Suppressor macrophage (primary cell): Measurements from ENCODE around the gene LRP5.
"Not testable (repeated sequence)": the region's sequence is repeated elsewhere in the genome, so short reads cannot be mapped to it uniquely, and the experiment has no call there.

Experiments
- DNase-seq, 4 experiments: peaks; one replicate each; pipeline ENCODE4 v3.0.0-alpha.2; 2020 to 2022

Gene LRP5

DNA sequence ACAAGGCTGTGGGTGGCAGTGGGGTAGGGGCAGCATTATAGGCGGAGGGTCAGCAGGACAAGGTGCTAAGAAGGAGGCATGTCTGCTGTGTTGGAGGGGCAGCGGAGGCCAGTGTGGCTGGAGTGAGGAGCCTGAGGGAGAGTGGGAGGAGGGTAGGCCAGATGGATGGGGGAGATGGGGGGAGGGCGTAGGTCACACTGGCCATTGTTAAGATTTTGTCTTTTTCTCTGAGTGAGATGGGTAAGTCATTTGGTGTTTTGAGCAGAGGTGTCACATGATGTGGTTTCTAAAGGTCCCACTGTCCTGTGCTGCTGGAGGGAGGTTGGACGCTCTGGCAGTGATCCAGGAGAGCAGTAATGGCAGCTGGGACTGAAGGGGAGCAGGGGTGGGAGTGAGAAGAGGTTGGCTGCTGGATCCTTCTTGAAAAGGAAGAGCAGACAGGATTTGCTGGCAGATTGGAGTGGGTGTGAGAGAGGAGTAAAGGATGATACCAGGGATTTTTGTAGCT lies 158.0 kb downstream of the LRP5 start:
- DNase-seq, result peak in 3 of 4 experiments; percentile 15 to 26 (median 20)

GRCh38 chr11:68471360-68472340 lies 159.3 kb downstream of the LRP5 start:
- DNase-seq, result peak; percentile 71 to 82 (median 76)

GRCh38 chr11:68472778-68473177 lies 160.4 kb downstream of the LRP5 start:
- no peak for DNase-seq

DNA sequence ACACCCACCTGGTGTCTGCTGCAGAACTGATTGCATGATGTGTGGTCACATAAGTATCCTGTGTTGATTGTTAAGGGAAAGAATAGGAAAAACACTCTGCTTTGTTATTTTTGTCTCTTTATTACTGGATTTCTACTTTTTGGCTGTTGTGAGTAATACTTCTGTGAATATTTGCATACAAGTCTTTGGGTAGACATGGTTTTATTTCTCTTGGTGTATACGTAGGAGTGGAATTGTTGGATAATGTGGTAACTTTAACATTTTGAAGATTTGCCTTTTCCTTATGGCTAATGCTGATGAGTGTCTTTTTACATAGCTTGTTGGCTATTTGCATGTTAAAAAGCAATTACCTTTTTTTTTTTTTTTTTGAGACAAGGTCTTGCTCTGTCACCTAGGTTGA lies 161.3 kb downstream of the LRP5 start:
- DNase-seq, result no peak

DNA sequence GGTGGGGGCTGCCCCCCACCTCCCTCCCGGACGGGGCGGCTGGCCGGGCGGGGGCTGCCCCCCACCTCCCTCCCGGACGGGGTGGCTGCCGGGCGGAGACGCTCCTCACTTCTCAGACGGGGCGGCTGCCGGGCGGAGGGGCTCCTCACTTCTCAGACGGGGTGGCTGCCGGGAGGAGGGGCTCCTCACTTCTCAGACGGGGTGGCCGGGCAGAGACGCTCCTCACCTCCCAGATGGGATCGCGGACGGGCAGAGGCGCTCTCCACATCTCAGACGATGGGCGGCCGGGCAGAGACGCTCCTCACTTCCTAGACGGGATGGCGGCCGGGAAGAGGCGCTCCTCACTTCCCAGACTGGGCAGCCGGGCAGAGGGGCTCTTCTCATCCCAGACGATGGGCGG lies 163.2 kb downstream of the LRP5 start:
- not testable (repeated sequence) for DNase-seq

- DNase-seq, result no peak
These were observed 167.0 kb downstream of the LRP5 start for GRCh38 chr11:68479390-68479789.

- DNase-seq, result no peak
These were observed 167.8 kb downstream of the LRP5 start for GRCh38 chr11:68480193-68480592.

DNA sequence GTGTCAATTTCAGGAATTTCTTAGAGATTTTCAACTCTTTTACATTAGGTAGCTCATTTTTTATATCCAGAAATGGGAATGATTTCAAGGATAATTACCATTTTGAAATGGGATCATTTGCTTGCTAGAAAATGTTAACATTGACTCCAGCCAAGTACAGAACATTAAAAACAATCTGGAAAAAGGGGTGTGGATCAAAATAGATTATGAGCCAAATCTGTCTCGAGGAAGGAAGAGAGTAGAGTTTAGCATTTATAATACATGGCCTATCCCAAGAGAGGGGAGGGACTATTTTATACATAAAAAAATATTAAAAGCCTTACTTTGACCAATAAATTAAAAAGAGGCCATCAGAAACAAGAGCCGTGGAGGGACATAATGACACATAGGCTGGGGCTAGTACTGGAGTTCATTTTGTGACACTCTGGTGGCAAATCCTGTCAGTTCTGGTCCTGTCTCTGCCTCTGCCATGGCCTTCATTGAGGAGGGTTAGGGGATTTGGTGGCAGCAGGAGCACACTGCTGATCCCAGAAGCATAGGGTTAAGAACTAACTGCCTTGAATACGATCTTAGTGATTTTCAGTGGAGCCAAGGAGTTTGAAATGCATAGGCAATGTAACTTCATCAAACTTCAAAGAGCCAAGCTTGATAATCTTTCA lies 168.6 kb downstream of the LRP5 start:
- no peak for DNase-seq

GRCh38 chr11:68481579-68482240 lies 169.3 kb downstream of the LRP5 start:
- DNase-seq, result no peak

DNA sequence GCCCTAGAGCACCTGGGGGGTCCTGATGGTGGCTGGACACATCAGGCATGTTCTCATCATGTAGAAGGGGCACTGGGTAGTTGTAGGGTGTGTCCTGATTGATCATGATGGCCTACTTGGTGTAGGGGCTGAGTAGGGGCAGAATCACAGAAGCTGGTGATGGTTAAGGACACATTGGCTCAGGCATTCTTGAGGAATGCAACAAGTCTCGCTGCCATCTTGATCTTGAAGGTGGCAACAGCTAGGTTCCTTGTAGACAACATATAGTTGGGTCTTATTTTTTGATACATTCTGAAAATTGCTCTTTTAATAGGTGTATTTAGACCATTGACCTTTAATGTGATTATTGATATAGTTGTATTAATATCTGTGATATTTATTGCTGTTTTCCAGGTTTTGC lies 176.2 kb downstream of the LRP5 start:
- DNase-seq, result no peak

- DNase-seq, result no peak
These were observed 182.9 kb downstream of the LRP5 start for GRCh38 chr11:68495220-68495729.

DNA sequence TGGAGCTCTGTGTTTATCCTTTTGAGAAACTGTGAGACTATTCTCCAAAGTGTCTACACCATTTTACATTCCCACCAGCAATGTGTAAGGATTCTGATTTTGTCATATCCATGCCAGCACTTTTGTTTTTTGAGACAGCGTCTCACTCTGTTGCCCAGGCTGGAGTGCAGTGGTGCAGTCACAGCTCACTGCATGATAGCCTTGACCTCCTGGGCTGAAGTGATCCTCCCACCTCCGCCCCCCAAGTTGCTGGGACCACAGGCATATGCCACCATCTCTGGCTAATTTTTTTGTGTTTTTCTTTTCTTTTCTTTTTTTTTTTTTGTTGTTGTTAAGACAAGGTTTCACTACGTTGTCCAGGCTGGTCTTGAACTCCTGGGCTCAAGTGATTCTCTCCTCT lies 183.5 kb downstream of the LRP5 start:
- no peak for DNase-seq

DNA sequence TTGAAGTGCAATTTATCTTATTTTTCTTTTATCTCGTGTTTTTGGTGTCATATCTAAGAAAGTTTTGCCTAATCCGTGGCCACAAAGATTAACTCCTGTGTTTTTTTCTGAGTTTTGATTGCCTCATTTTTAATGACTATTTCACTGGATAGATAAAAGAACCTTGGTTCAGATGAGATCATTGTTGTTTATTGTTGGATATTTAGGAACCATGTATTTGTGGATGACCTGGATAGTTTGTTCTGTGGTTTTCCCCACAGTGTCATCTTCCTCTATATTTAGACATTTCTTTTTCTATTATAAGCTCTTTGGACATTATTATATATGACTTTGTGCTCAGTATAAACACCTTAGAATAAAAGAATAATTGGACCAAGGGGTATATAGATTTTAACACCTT lies 185.4 kb downstream of the LRP5 start:
- DNase-seq, result peak in 1 of 4 experiments; percentile 42

DNA sequence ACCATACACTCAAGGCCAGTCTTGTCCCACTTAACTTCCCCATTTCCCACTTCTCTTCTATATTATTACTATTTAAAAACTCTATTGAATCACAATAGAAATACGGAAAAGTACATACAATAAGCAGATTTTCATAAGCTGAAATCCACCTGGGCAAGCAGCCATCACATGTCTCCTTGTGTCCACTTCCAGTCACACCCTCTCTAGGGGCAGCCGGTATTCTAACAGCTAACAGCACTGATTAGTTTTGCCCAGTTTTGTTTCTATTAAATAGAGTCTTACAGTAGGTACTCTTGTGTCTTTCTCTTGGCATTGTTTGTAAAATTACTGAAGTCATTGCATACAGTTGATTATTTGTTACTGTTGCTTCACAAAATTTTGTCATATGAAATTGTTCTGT lies 185.9 kb downstream of the LRP5 start:
- peak; percentile 4 to 39 (median 24) for DNase-seq
